Keratinocyte (primary cell): ENCODE measurements around the gene NYNRIN. TPM values are rescaled to one million over a fixed set of nuclear protein-coding genes. Genes with fewer than 3 reads are reported as not detected.

Experiments
- DNase-seq: peaks from one replicate; pipeline ENCODE4 v3.0.0-alpha.2; 2011; ENCODE audit warnings: low read depth, missing footprints, low spot score
- FAIRE-seq: peaks from 2 replicates; lab custom pipeline; 2011; peaks lifted over from hg19 to GRCh38; lab: Jason Lieb, UNC
- H2AFZ ChIP-seq: 2 replicates; pipeline ENCODE4 v1.6.0; 2012; ENCODE audit warnings: low read length, control low read depth, inconsistent platforms; ENCODE audit not compliant: control insufficient read depth
- H3K27ac ChIP-seq: 2 replicates; pipeline ENCODE4 v1.5.1; 2011; ENCODE audit warnings: low read length; ENCODE audit not compliant: control insufficient read depth, insufficient read depth
- H3K27me3 ChIP-seq: 3 replicates; pipeline ENCODE4 v1.6.0; 2011; ENCODE audit warnings: low read length; ENCODE audit not compliant: control insufficient read depth, insufficient read depth; ENCODE audit errors: extremely low read depth
- H3K36me3 ChIP-seq, 2 experiments: 2 replicates in 1 of 2; 3 replicates in 1 of 2; pipeline ENCODE4 v1.5.1; 2011; ENCODE audit warnings: low read length in 2 of 2, mild to moderate bottlenecking in 1 of 2; ENCODE audit not compliant: control insufficient read depth in 2 of 2, insufficient read depth in 2 of 2; ENCODE audit errors: extremely low read depth in 1 of 2
- H3K4me1 ChIP-seq: 3 replicates; pipeline ENCODE4 v1.5.1; 2011; ENCODE audit warnings: low read length; ENCODE audit not compliant: control insufficient read depth, insufficient read depth; ENCODE audit errors: extremely low read depth
- H3K4me2 ChIP-seq: 3 replicates; pipeline ENCODE4 v1.6.0; 2011; ENCODE audit warnings: low read depth, low read length; ENCODE audit not compliant: control insufficient read depth, insufficient read depth; ENCODE audit errors: extremely low read depth
- H3K4me3 ChIP-seq, 3 experiments: fragments of 200-600 bp in 1 of 3; sonication (generic) in 1 of 3; 2 replicates in 2 of 3; 3 replicates in 1 of 3; pipeline ENCODE4 v1.5.1; 2011 to 2016; ENCODE audit warnings: low read length in 3 of 3, mild to moderate bottlenecking in 3 of 3, control low read depth in 2 of 3, inconsistent platforms in 1 of 3, low read depth in 1 of 3, mixed read lengths in 1 of 3, mixed run types in 1 of 3, moderate library complexity in 1 of 3; ENCODE audit not compliant: control insufficient read depth in 2 of 3, insufficient read depth in 2 of 3; ENCODE audit errors: extremely low read depth in 1 of 3
- H3K79me2 ChIP-seq: 2 replicates; pipeline ENCODE4 v1.6.0; 2012; ENCODE audit warnings: low read length; ENCODE audit not compliant: control insufficient read depth, insufficient read depth
- H3K9ac ChIP-seq: 3 replicates; pipeline ENCODE4 v1.6.0; 2011; ENCODE audit warnings: low read length; ENCODE audit not compliant: control insufficient read depth, insufficient read depth; ENCODE audit errors: extremely low read depth
- H3K9me1 ChIP-seq: 3 replicates; pipeline ENCODE4 v1.6.0; 2011; ENCODE audit warnings: low read length; ENCODE audit not compliant: control insufficient read depth, insufficient read depth; ENCODE audit errors: extremely low read depth
- H3K9me3 ChIP-seq: 2 replicates; pipeline ENCODE4 v1.5.1; 2012; ENCODE audit warnings: low read depth, low read length; ENCODE audit not compliant: control insufficient read depth
- H4K20me1 ChIP-seq: 3 replicates; pipeline ENCODE4 v1.6.0; 2011; ENCODE audit warnings: low read length; ENCODE audit not compliant: control insufficient read depth, insufficient read depth; ENCODE audit errors: extremely low read depth
- EZH2 ChIP-seq: IDR thresholded peaks from one replicate; pipeline ENCODE4 v1.6.1; 2012; ENCODE audit warnings: inconsistent platforms, mild to moderate bottlenecking, low read length, moderate library complexity
- dilution Hi-C: fragments of 300-500 bp; cut with MboI; formaldehyde crosslinking; loops from one replicate; pipeline ENCODE4 v1.7.0; 2020; ENCODE audit warnings: low sequenced_read_pairs; ENCODE audit not compliant: extremely low pct_ligation_motif_present
- polyA plus RNA-seq, 5 experiments: library from polyadenylated mRNA; depleted of rRNA in 3 of 5; stranded (reverse) in 3 of 5; stranded (forward) in 1 of 5; unstranded in 1 of 5; fragments of >200 nt; gene quantifications; 1 replicate in 1 of 5; 2 replicates in 3 of 5; 3 replicates in 1 of 5; pipeline versions ENCODE4 v1.2.1 to v1.2.3, GENCODE V29; 2011 to 2012; ENCODE audit warnings: missing spikeins in 2 of 5, low read depth in 1 of 5, low replicate concordance in 1 of 5
- TF ChIP-seq, protein P1 (sequence below), 3 experiments: IDR thresholded peaks in 1 of 3; conservative IDR thresholded peaks in 1 of 3; optimal IDR thresholded peaks in 1 of 3; 2 replicates in 2 of 3; 3 replicates in 1 of 3; pipeline versions ENCODE3 to v1.5.1; 2011; ENCODE audit warnings: low read length in 3 of 3, mild to moderate bottlenecking in 3 of 3, moderate library complexity in 2 of 3, control low read depth in 1 of 3, inconsistent platforms in 1 of 3; ENCODE audit not compliant: insufficient read depth in 2 of 3; ENCODE audit errors: extremely low read depth in 1 of 3

NYNRIN gene
- polyA plus RNA-seq, 1 donor (not counting 4 experiments of a cell fraction or from before 2014, with no cell fraction given) = 4.9 TPM

DNA sequence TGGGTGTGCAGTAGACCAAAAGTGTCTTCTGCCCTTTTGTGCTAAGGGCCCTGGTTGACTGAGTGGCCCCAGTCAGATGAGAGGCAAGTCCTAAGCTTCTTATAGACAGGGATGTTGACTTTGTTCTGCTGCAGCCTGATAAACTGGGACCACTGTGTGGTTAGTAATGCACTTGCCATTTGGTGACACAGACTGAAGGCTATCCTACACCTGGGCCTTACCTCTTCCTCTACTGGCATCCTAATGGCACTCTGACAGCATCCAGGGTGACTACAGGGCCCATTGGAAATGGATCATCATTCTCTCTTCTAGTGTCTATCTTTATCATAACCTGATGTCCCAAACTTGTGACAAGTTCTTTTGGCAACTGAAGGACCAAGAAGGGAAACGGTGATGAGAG is 40.5 kb downstream of the NYNRIN start:
- no peak for TF ChIP-seq EZH2
- TF ChIP-seq, protein P1, sequence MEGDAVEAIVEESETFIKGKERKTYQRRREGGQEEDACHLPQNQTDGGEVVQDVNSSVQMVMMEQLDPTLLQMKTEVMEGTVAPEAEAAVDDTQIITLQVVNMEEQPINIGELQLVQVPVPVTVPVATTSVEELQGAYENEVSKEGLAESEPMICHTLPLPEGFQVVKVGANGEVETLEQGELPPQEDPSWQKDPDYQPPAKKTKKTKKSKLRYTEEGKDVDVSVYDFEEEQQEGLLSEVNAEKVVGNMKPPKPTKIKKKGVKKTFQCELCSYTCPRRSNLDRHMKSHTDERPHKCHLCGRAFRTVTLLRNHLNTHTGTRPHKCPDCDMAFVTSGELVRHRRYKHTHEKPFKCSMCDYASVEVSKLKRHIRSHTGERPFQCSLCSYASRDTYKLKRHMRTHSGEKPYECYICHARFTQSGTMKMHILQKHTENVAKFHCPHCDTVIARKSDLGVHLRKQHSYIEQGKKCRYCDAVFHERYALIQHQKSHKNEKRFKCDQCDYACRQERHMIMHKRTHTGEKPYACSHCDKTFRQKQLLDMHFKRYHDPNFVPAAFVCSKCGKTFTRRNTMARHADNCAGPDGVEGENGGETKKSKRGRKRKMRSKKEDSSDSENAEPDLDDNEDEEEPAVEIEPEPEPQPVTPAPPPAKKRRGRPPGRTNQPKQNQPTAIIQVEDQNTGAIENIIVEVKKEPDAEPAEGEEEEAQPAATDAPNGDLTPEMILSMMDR (optimal IDR thresholded peaks at IDR 0.05 in 1 of 3, IDR thresholded peaks at IDR 0.05 in 1 of 3, conservative IDR thresholded peaks at IDR 0.05 in 1 of 3; ENCODE audit: extremely low read depth in 1 of 3, insufficient read depth in 2 of 3, low read length in 3 of 3) = no peak
- H3K9me1 ChIP-seq = no peaks in the 10 kb centered on the region
- H3K79me2 ChIP-seq = peaks cover 21% of the 10 kb centered on the region
- H3K4me3 ChIP-seq = no peak overlapping the region
- FAIRE-seq (no peak), DNase-seq (no peak)
- H3K4me1 ChIP-seq = peaks cover 12% of the 10 kb centered on the region
- no peaks in the 10 kb centered on the region for H3K27me3 ChIP-seq
- no peaks in the 10 kb centered on the region for H3K9me3 ChIP-seq
- no peak overlapping the region for H2AFZ ChIP-seq
- peaks cover 41 to 59% of the 10 kb centered on the region in 2 experiments for H3K36me3 ChIP-seq
- H4K20me1 ChIP-seq = no peaks in the 10 kb centered on the region
- H3K27ac ChIP-seq = no peak overlapping the region
- H3K4me2 ChIP-seq = no peak overlapping the region
- no peak overlapping the region for H3K9ac ChIP-seq
- dilution Hi-C loops = no loop called here

DNA sequence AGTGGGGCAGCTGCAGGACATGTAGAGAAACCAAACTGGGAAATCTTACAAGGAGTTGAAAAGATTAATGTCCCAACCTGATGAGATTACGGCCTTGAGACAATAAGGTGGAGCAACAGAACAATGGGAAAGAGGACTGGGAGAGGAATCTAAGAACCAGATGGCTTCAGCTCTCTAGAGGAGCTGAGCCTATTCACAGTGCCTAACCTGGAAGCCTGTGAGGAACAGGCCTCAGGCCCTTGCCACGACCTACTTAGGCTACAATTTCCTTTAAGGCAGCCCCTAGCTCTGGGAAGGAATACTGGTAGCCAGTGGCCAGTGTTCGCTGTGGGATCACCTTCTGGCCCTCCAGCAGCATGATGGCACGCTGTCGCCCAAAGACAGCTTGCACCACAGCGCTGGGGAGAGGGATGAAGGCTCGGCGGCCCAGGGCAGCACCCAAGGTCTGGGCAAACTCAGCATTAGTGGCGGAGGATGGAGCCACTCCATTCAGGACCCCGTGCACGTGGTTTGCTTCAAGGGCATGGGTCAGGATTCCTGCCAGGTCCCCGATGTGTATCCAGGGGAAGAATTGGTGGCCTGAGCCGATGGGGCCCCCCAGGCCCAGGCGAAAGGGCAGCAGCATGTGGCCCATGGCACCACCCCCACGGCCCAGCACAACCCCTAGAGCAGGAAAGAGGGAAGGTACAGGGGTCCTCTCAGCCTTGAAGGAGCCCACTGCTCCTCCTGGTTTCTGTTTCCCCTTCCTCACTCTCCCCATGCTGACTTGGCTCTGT is 41.2 kb downstream of the NYNRIN start:
- no peaks in the 10 kb centered on the region for H3K9me3 ChIP-seq
- FAIRE-seq (no peak), DNase-seq (no peak)
- H3K27me3 ChIP-seq = no peaks in the 10 kb centered on the region
- no peaks in the 10 kb centered on the region for H3K9me1 ChIP-seq
- H3K9ac ChIP-seq = no peak overlapping the region
- dilution Hi-C loops = no loop called here
- TF ChIP-seq, protein P1 (optimal IDR thresholded peaks at IDR 0.05 in 1 of 3, IDR thresholded peaks at IDR 0.05 in 1 of 3, conservative IDR thresholded peaks at IDR 0.05 in 1 of 3; ENCODE audit: extremely low read depth in 1 of 3, insufficient read depth in 2 of 3, low read length in 3 of 3) = no peak
- no peak for TF ChIP-seq EZH2
- no peaks in the 10 kb centered on the region for H4K20me1 ChIP-seq
- peaks cover 38 to 59% of the 10 kb centered on the region in 2 experiments for H3K36me3 ChIP-seq
- H3K4me3 ChIP-seq = no peak overlapping the region
- no peak overlapping the region for H3K4me2 ChIP-seq
- peaks cover 21% of the 10 kb centered on the region for H3K79me2 ChIP-seq
- no peak overlapping the region for H2AFZ ChIP-seq
- H3K4me1 ChIP-seq = peaks cover 12% of the 10 kb centered on the region
- H3K27ac ChIP-seq = no peak overlapping the region
